Endothelial cell of umbilical vein (primary cell): Measurements from ENCODE around the gene ANAPC2. TPM values are rescaled to one million over a fixed set of nuclear protein-coding genes. Genes with fewer than 3 reads are reported as not detected.

ENCODE experiments used
- BruUV-seq: library from RNA; stranded (reverse); fragments of 400-500 nt; replicated peaks from 2 replicates; lab custom pipeline; 2021; lab: Mats Ljungman, UMichigan
- CTCF ChIA-PET: fragments of 300-600, 350-600 bp; sonication (Branson Sonifier 250); formaldehyde crosslinking; loops from one replicate; lab custom pipeline; 2021; ENCODE audit warnings: antibody characterized with exemption, inconsistent platforms; lab: Charles Lee
- POLR2A ChIA-PET: fragments of 300-600, 350-600 bp; sonication (Branson Sonifier 250); formaldehyde crosslinking; loops from one replicate; lab custom pipeline; 2021; ENCODE audit warnings: antibody characterized with exemption, inconsistent platforms; lab: Charles Lee
- DNase-seq: peaks from one replicate; pipeline ENCODE4 v3.0.0-alpha.2; 2011; ENCODE audit warnings: low read depth, low spot score
- FAIRE-seq: peaks from 2 replicates; lab custom pipeline; 2011; peaks lifted over from hg19 to GRCh38; lab: Jason Lieb, UNC
- H2AFZ ChIP-seq: 2 replicates; pipeline ENCODE4 v1.6.0; 2012; ENCODE audit warnings: low read depth, low read length, control low read depth, inconsistent platforms
- H3K27ac ChIP-seq: 2 replicates; pipeline ENCODE4 v1.5.1; 2011; ENCODE audit warnings: low read depth, mild to moderate bottlenecking, control low read depth, low read length, moderate library complexity; ENCODE audit not compliant: insufficient read depth
- H3K27me3 ChIP-seq, 2 experiments: 2 replicates each; pipeline versions ENCODE4 v1.6.0 to v1.6.1; 2011; ENCODE audit warnings: low read length in 2 of 2, mixed read lengths in 1 of 2; ENCODE audit not compliant: control insufficient read depth in 2 of 2, insufficient read depth in 2 of 2
- H3K36me3 ChIP-seq, 2 experiments: 2 replicates in 1 of 2; 3 replicates in 1 of 2; pipeline ENCODE4 v1.5.1; 2011; ENCODE audit warnings: low read length in 2 of 2, mild to moderate bottlenecking in 1 of 2, moderate library complexity in 1 of 2; ENCODE audit not compliant: control insufficient read depth in 2 of 2, insufficient read depth in 2 of 2; ENCODE audit errors: extremely low read depth in 1 of 2
- H3K4me1 ChIP-seq: 3 replicates; pipeline ENCODE4 v1.5.1; 2011; ENCODE audit warnings: mild to moderate bottlenecking, low read length; ENCODE audit not compliant: control insufficient read depth, insufficient read depth; ENCODE audit errors: extremely low read depth
- H3K4me2 ChIP-seq: 2 replicates; pipeline ENCODE4 v1.6.1; 2011; ENCODE audit warnings: low read length, control low read depth, mixed read lengths; ENCODE audit not compliant: insufficient read depth
- H3K4me3 ChIP-seq, 3 experiments: fragments of 200-600 bp in 1 of 3; sonication (generic), shearing (Covaris generic) in 1 of 3; replicated peaks in 1 of 3; 2 replicates each; pipeline ENCODE4 v1.5.1; 2011 to 2016; ENCODE audit warnings: control low read depth in 3 of 3, low read length in 3 of 3, mild to moderate bottlenecking in 2 of 3, inconsistent platforms in 1 of 3, low read depth in 1 of 3, moderate library complexity in 1 of 3; ENCODE audit not compliant: insufficient read depth in 1 of 3
- H3K79me2 ChIP-seq: 2 replicates; pipeline ENCODE4 v1.6.0; 2012; ENCODE audit warnings: low read length, inconsistent platforms; ENCODE audit not compliant: control insufficient read depth, insufficient read depth
- H3K9ac ChIP-seq: replicated peaks from 2 replicates; pipeline ENCODE3; 2011; ENCODE audit warnings: low read length, control low read depth; ENCODE audit not compliant: insufficient read depth; ENCODE audit errors: extremely low read depth
- H3K9me1 ChIP-seq: replicated peaks from 3 replicates; pipeline ENCODE4 v1.6.0; 2011; ENCODE audit warnings: mild to moderate bottlenecking, low read length; ENCODE audit not compliant: control insufficient read depth, insufficient read depth; ENCODE audit errors: extremely low read depth
- H3K9me3 ChIP-seq: replicated peaks from 2 replicates; pipeline ENCODE4 v1.5.1; 2012; ENCODE audit warnings: low read length, inconsistent platforms; ENCODE audit not compliant: control insufficient read depth, insufficient read depth
- H4K20me1 ChIP-seq: replicated peaks from 2 replicates; pipeline ENCODE3; 2011; ENCODE audit warnings: mild to moderate bottlenecking, low read length; ENCODE audit not compliant: control insufficient read depth, insufficient read depth; ENCODE audit errors: extremely low read depth
- GATA2 ChIP-seq: IDR thresholded peaks from 2 replicates; pipeline ENCODE4 v1.7.0; 2011; ENCODE audit warnings: low read depth, mild to moderate bottlenecking, moderate library complexity, mixed read lengths, low read length; ENCODE audit not compliant: insufficient read length, insufficient read depth
- MYC ChIP-seq: IDR thresholded peaks from one replicate; pipeline ENCODE4 v1.6.1; 2011; ENCODE audit warnings: mild to moderate bottlenecking, low read depth, low read length
- POLR2A ChIP-seq: IDR thresholded peaks from 2 replicates; pipeline ENCODE4 v1.6.1; 2012; ENCODE audit warnings: low read depth, mild to moderate bottlenecking, control low read depth, low read length
- dilution Hi-C: fragments of 300-500 bp; cut with MboI; formaldehyde crosslinking; loops from one replicate; pipeline ENCODE4 v1.15.0; 2019; ENCODE audit warnings: low sequenced_read_pairs; ENCODE audit not compliant: extremely low pct_ligation_motif_present
- intact Hi-C: fragments of 100-400 bp; cut with micrococcal nuclease; formaldehyde crosslinking; loops from one replicate; pipeline ENCODE4 v1.10.0; 2022
- polyA plus RNA-seq, 4 experiments: library from polyadenylated mRNA; depleted of rRNA in 3 of 4; stranded (reverse) in 3 of 4; unstranded in 1 of 4; fragments of >200 nt; gene quantifications; 2 replicates each; pipeline versions ENCODE4 v1.2.1 to v1.2.3, GENCODE V29; 2011 to 2012; ENCODE audit warnings: missing spikeins in 1 of 4
- total RNA-seq: library from RNA; stranded (reverse); gene quantifications from 2 replicates; pipeline ENCODE4 v1.2.3, GENCODE V29; 2021
- TF ChIP-seq, protein P1 (sequence below), 2 donors: IDR thresholded peaks; 1 replicate in 1 of 2; 2 replicates in 1 of 2; pipeline ENCODE4 v1.5.1; 2011; ENCODE audit warnings: low read length in 2 of 2, mild to moderate bottlenecking in 2 of 2, moderate library complexity in 2 of 2, control low read depth in 1 of 2, inconsistent platforms in 1 of 2, low read depth in 1 of 2; ENCODE audit not compliant: insufficient read depth in 1 of 2; ENCODE audit errors: extremely low read depth in 1 of 2

The ANAPC2 gene
- total and polyA plus RNA-seq, 2 donors (not counting 3 experiments of a cell fraction or from before 2014, with no cell fraction given), result 44.8 to 69.2 TPM

DNA sequence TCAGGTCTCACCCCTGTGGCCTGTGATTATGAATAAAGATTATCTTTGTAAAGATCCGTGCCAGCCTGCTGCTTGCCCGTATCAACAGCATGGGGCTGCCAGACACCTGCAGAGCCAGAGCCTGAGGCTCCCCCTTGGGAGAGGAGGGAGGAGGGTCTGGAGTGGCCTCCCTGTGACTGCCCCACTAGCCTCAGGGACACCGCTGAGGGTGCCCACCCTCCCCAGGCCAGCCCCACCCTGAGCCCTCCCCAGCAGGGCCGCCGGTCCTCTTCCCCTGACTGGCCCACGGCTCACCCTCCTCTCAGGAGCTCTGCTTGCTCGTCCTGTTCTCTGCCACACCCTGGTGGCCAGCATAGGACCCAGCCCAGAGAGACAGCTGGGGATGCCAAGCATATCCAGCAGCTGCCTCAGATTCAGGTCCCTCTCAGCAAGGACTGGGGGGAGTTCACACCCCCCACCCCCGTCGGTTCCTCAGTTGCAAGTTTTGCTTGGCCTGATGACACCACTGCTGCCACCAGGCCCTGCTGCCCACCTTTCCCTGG is 2.0 kb upstream of the ANAPC2 start:
- H4K20me1 ChIP-seq, result no peaks in the 10 kb centered on the region
- DNase-seq (no peak), FAIRE-seq (no peak)
- H3K27me3 ChIP-seq, result no peaks in the 10 kb centered on the region
- ChIA-PET CTCF (interaction anchor here (1.8 to 3.1 kb wide), 2 partner anchors 8 to 37 kb away, joined by 7 to 30 read pairs; partner anchors contain the start of gene RNF224), POLR2A (interaction anchor here (1.8 kb wide), 1 partner anchor 10 kb away, joined by 6 read pairs; the partner anchor contains the start of gene TPRN)
- peaks cover 33% of the 10 kb centered on the region for H3K79me2 ChIP-seq
- TF ChIP-seq, protein P1, sequence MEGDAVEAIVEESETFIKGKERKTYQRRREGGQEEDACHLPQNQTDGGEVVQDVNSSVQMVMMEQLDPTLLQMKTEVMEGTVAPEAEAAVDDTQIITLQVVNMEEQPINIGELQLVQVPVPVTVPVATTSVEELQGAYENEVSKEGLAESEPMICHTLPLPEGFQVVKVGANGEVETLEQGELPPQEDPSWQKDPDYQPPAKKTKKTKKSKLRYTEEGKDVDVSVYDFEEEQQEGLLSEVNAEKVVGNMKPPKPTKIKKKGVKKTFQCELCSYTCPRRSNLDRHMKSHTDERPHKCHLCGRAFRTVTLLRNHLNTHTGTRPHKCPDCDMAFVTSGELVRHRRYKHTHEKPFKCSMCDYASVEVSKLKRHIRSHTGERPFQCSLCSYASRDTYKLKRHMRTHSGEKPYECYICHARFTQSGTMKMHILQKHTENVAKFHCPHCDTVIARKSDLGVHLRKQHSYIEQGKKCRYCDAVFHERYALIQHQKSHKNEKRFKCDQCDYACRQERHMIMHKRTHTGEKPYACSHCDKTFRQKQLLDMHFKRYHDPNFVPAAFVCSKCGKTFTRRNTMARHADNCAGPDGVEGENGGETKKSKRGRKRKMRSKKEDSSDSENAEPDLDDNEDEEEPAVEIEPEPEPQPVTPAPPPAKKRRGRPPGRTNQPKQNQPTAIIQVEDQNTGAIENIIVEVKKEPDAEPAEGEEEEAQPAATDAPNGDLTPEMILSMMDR (IDR thresholded peaks at IDR 0.05; ENCODE audit: extremely low read depth in 1 of 2, insufficient read depth in 1 of 2, low read depth in 1 of 2, low read length in 2 of 2), result no peak
- TF ChIP-seq GATA2 (no peak), POLR2A (no peak), MYC (no peak)
- no peak overlapping the region for H3K27ac ChIP-seq
- H3K4me2 ChIP-seq, result no peak overlapping the region
- no peak overlapping the region for H2AFZ ChIP-seq
- no peak overlapping the region for H3K4me3 ChIP-seq
- intact Hi-C loops, result no loop called here
- H3K9me3 ChIP-seq, result no peaks in the 10 kb centered on the region
- no peaks in the 10 kb centered on the region for H3K9me1 ChIP-seq
- H3K4me1 ChIP-seq, result peaks cover 17% of the 10 kb centered on the region
- peaks cover 0 to 22% of the 10 kb centered on the region in 2 experiments for H3K36me3 ChIP-seq
- dilution Hi-C loops, result no loop called here
- no TSS peak for BruUV-seq
- no peak overlapping the region for H3K9ac ChIP-seq
